Suprapubic skin (tissue), 4 donors: ENCODE measurements around the gene NUP210L.

Source experiments
- EP300 ChIP-seq: sonication (generic); formaldehyde crosslinking; IDR thresholded peaks from one replicate; pipeline ENCODE4 v1.6.1; 2017; ENCODE audit warnings: antibody characterized with exemption
- POLR2A ChIP-seq, 2 donors: fragments of 450-650 bp; IDR thresholded peaks; one replicate each; pipeline ENCODE4 v1.6.1; 2017; ENCODE audit warnings: antibody characterized with exemption in 2 of 2, mild to moderate bottlenecking in 2 of 2, moderate library complexity in 2 of 2
- POLR2AphosphoS5 ChIP-seq, 3 donors: sonication (generic); formaldehyde crosslinking; IDR thresholded peaks; one replicate each; pipeline ENCODE4 v1.6.1; 2017; ENCODE audit warnings: antibody characterized with exemption in 3 of 3
- TF ChIP-seq, protein P1 (sequence below), 2 donors: fragments of 200-600 bp in 1 of 2; fragments of 450-650 bp in 1 of 2; sonication (generic) in 1 of 2; IDR thresholded peaks; one replicate each; pipeline ENCODE4 v1.5.1; 2016 to 2019; ENCODE audit warnings: antibody characterized with exemption in 2 of 2, mild to moderate bottlenecking in 1 of 2, moderate library complexity in 1 of 2

DNA sequence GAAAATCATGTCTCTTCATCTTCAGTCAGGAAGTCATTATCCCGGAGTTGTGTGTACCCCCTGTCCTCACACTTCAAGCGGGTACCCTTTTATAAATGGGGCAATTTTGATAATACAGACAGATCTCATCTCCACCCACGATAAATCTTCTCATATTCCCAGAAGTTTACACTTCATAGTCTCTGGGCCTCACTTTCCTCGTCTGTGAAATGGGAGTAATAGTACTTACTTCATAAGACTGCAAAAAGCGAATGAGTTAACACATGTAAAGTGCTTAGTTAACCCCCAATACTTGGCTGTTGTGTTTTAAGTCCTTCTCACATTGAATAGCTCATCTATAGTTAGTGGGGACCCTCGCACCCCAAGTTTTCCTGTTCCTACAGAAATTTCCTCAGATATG, 820 bp downstream of the NUP210L start:
- TF ChIP-seq EP300 (no peak), POLR2A (IDR thresholded peaks at IDR 0.05) (no peak), POLR2AphosphoS5 (IDR thresholded peaks at IDR 0.05) (no peak)
- TF ChIP-seq, protein P1, sequence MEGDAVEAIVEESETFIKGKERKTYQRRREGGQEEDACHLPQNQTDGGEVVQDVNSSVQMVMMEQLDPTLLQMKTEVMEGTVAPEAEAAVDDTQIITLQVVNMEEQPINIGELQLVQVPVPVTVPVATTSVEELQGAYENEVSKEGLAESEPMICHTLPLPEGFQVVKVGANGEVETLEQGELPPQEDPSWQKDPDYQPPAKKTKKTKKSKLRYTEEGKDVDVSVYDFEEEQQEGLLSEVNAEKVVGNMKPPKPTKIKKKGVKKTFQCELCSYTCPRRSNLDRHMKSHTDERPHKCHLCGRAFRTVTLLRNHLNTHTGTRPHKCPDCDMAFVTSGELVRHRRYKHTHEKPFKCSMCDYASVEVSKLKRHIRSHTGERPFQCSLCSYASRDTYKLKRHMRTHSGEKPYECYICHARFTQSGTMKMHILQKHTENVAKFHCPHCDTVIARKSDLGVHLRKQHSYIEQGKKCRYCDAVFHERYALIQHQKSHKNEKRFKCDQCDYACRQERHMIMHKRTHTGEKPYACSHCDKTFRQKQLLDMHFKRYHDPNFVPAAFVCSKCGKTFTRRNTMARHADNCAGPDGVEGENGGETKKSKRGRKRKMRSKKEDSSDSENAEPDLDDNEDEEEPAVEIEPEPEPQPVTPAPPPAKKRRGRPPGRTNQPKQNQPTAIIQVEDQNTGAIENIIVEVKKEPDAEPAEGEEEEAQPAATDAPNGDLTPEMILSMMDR (IDR thresholded peaks at IDR 0.05): no peak
